GM21786 (cell line): ENCODE measurements around the gene UNC119B.

Experiments
- ATAC-seq: cut with Tn5 transposase; IDR thresholded peaks from one replicate; pipeline ENCODE4 v1.9.1; 2021; ENCODE audit not compliant: unreplicated experiment

The UNC119B gene

GRCh38 chr12:120761519-120761934 is 51.3 kb downstream of the UNC119B start:
- no peak for ATAC-seq

GRCh38 chr12:120762086-120762485 is 51.8 kb downstream of the UNC119B start:
- ATAC-seq: no peak

GRCh38 chr12:120763250-120763649 is 53.0 kb downstream of the UNC119B start:
- no peak for ATAC-seq

- ATAC-seq: no peak
Measured at GRCh38 chr12:120764816-120765215, 54.6 kb downstream of the UNC119B start.

GRCh38 chr12:120766566-120766965 is 56.3 kb downstream of the UNC119B start:
- no peak for ATAC-seq

- no peak for ATAC-seq
Measured at GRCh38 chr12:120767071-120768024, 57.1 kb downstream of the UNC119B start.

GRCh38 chr12:120771097-120771496 is 60.8 kb downstream of the UNC119B start:
- no peak for ATAC-seq
